ENCODE results near the gene KLHL3. TPM values are rescaled to one million over a fixed set of nuclear protein-coding genes. Genes with fewer than 3 reads are reported as not detected.

Gene KLHL3
- total RNA-seq, 2 donors from 2014 or later, result 17.5 to 24.6 TPM

- DNase-seq, result no peak
- H3K36me3 Mint-ChIP-seq (ENCODE audit: low read depth), result no peaks in the 10 kb centered on the region
- no peak for ATAC-seq
- no peaks in the 10 kb centered on the region for H3K4me1 Mint-ChIP-seq
- no peak overlapping the region for H3K4me3 Mint-ChIP-seq
- no peak overlapping the region for H3K27ac Mint-ChIP-seq
- no peaks in the 10 kb centered on the region for H3K9me3 ChIP-seq (ENCODE audit: control insufficient read depth, low read length, poor library complexity, severe bottlenecking)
- H3K27me3 Mint-ChIP-seq, result peaks cover 45% of the 10 kb centered on the region
These were observed 162.5 kb downstream of the KLHL3 start for GRCh38 chr5:137573376-137573775.

GRCh38 chr5:137572042-137572695 lies 163.7 kb downstream of the KLHL3 start:
- H3K4me1 Mint-ChIP-seq, result no peaks in the 10 kb centered on the region
- ATAC-seq (no peak), DNase-seq (no peak)
- no peaks in the 10 kb centered on the region for H3K36me3 Mint-ChIP-seq (ENCODE audit: low read depth)
- no peak overlapping the region for H3K27ac Mint-ChIP-seq
- no peaks in the 10 kb centered on the region for H3K9me3 ChIP-seq (ENCODE audit: control insufficient read depth, low read length, poor library complexity, severe bottlenecking)
- H3K4me3 Mint-ChIP-seq, result no peak overlapping the region
- H3K27me3 Mint-ChIP-seq, result peaks cover 50% of the 10 kb centered on the region

- no peak for DNase-seq
- Mint-ChIP-seq H3K27me3 (peaks cover 62% of the 10 kb centered on the region), H3K27ac (no peak overlapping the region), H3K4me3 (no peak overlapping the region), H3K4me1 (no peaks in the 10 kb centered on the region), H3K36me3 (ENCODE audit: low read depth) (peaks cover 1% of the 10 kb centered on the region)
- no peak for ATAC-seq
- no peaks in the 10 kb centered on the region for H3K9me3 ChIP-seq (ENCODE audit: control insufficient read depth, low read length, poor library complexity, severe bottlenecking)
These were observed 165.8 kb downstream of the KLHL3 start for GRCh38 chr5:137570070-137570469.

Other genes with a start within 250 kb of the KLHL3 start
- not detected for gene SPOCK1, start 236.8 kb downstream of the KLHL3 start, total RNA-seq
- 10 to 100 TPM; 37.6 to 38.4 TPM for gene HNRNPA0, start 18.3 kb upstream of the KLHL3 start, total RNA-seq
- gene MYOT, start 131.8 kb upstream of the KLHL3 start, total RNA-seq, result not detected
- not detected for gene PKD2L2, start 153.4 kb upstream of the KLHL3 start, total RNA-seq

Data from T-helper 17 cell (primary cell).